GM18951 (cell line): ENCODE data around the gene ITIH6.
"Not testable (repeated sequence)": the region's sequence is repeated elsewhere in the genome, so short reads cannot be mapped to it uniquely, and the experiment has no call there.

ENCODE experiments used
- POLR2A ChIP-seq: IDR thresholded peaks from 4 replicates; pipeline ENCODE4 v1.6.1; 2011; ENCODE audit warnings: mild to moderate bottlenecking; ENCODE audit not compliant: insufficient read length, insufficient read depth; ENCODE audit errors: extremely low read depth
- in situ Hi-C: fragments of 300-500 bp; cut with MboI; formaldehyde crosslinking; loops from one replicate; pipeline ENCODE4 v1.12.0; 2022; ENCODE audit warnings: low sequenced_read_pairs, mixed read lengths, inconsistent platforms; ENCODE audit not compliant: unreplicated experiment

ITIH6 gene

DNA sequence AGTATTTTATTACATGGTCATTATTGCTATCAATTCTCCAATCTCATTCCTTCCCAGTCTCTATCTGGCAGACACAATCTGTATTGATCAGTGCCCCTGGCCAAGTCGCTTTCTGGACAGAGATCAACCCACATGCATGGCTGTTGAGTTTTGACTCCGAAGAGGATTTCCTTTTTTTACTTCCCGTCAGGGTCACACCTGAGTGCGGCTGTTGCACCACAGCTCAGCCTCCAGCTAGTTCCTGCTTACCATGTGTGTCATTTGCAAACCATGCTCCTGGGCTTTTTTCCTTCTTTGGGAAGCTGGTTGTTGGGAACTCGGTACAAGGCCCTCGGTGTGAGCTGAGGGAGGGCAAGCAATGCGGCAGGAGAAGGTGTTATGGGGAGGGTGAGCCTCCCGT, 21.1 kb upstream of the ITIH6 start:
- TF ChIP-seq POLR2A, result no peak
- in situ Hi-C loops, result no loop called here

DNA sequence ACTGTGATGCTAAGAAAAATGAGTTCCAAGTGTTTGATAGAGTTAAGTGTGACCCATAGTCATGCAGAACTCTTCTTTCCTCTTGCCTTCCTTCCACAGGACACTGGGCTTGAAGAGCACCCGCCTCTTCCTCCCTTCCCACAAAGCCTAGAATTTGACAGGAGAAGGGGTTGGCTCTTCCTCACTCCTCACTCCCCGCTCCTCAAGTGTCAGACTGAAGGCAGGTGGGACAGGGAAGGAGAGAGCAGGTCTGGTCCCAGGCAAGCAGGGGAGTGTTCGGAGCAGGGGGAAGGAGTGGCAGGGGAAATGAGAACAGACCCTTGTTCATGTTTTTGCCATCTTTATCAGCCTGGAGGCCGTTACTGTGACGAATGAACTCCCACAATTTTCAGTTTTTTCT, 20.2 kb upstream of the ITIH6 start:
- in situ Hi-C loops, result no loop called here
- no peak for TF ChIP-seq POLR2A

DNA sequence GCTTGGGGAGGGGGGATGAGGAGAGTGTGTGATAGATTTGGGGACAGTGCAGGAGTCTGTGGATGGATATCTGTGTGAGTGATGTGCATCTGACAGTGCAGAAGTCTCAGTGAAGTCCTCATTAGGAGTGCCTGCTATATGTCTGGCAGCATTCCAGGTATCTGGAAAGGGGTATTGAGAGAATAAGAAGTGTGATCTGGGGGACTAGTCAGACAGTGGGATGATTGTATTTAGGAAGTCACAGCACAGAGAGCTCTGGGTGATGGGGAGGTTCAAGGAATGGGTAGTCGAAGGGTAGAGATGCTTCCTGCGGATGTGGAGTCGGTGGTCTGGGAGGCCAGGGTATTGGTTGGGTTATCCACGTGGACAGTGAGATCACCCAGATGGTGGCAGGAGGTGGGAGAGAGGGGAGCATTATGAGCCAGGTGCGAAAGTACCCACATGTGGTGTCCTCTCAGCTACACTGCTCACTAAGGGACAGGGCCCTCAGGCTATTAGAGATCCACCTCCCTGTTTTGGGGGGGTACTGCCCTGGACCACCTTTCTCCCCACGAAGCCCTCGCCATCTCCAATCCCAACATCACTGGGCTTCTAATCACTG, 19.3 kb upstream of the ITIH6 start:
- TF ChIP-seq POLR2A, result no peak
- in situ Hi-C loops, result no loop called here

DNA sequence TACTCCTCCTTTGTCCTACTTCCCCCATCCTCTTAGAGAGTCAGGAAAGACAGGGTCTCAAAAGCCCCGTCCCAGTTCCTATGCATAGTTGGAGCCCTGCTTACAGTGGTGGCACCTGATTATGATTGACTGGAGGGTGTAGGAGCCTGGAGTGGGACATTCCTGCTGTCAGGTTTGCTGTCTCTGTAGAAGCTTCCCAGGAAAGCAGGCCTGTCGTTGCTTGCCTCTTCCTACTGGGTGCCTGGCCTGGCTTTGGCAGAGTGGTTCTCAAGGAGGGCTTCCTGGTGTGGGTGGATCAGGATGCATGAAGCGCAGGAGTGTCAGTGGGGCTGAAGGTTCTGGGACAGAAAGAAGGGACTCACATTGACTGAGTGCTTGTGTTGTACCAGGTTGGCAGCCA, 14.3 kb upstream of the ITIH6 start:
- no peak for TF ChIP-seq POLR2A
- in situ Hi-C loops, result no loop called here

DNA sequence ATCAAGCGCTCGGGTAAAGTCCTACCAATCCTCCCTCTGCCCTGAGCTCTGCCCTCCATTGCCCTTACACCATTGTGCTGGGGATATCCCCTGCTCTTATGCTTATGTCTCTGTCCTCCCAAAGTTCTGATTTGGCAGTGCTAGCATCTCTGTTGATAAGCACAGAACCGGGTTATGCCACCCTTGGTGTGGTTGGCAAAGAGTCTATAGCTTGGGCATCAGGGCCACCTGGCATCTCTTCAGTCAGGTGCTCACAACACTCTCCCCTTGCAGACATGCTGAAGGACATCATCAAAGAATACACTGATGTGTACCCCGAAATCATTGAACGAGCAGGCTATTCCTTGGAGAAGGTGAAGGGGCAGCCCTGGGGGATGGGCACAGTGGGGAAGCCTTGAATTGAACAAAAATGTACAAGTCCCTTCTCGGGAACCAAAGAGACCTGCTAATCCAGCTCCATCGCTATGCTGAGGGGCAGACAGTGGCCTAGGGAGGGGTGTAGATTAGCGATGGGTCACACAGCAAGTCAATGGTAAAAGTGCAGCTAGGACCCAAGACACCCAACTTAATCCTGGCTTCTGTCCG, 13.3 kb upstream of the ITIH6 start:
- in situ Hi-C loops, result no loop called here
- no peak for TF ChIP-seq POLR2A

DNA sequence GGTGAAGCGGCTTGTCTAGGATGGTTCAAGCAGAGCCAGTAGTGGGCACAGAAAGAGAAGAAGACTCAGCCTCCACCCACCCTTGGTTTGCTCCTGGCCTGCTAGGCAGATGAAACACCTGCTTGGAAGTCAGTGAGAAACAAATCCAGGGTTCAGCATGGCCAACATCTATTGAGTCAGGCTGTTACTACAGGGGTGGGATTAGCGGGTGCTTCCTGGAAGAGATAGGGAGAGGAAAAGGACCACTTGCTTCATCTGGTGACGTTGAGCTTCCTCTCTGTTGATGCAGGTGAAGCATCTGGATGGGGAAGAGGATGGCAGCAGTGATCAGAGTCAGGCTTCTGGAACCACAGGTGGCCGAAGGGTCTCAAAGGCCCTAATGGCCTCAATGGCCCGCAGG, 12.5 kb upstream of the ITIH6 start:
- in situ Hi-C loops, result no loop called here
- no peak for TF ChIP-seq POLR2A

DNA sequence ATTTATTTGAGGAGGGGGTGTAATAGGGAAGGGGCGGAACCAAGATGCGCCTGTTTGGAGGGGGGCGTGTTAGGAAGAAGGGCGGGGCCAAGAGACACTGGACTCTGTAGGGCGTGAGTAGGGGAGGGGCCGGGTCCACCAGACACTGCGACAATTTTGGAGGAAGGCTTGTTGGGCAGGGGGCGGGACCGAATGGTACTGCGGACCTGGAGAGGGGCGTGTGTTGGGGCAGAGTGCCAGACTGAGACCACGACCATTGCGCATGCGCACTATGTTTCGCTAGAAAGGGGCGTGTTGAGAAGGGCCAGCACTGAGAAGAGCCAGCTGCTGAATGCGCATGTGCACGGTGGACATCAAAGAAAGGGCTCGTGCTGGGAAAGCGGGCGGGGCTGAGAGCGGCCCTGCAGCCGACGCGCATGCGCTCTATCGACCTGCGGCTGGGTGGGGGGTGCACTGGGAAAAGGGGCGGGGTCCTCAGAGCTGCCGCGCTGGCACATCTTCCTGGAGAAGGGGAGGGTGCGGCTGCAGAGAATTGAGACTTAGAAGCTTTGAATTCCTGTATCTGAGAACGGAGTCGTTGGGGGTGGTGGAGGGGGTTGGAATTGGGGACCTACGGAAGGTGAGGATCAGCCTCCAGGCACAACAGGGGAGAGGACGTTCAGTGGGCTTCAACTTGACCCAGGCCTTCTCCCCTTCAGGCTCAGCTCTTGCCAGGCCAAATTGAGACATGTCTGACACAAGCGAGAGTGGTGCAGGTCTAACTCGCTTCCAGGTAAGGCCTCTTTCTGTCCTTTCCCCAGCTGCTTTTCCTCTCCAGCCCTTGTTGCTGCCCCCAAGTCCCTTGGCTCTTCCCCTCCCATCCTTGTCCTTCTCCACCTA, 10.8 kb upstream of the ITIH6 start:
- peak; percentile 7 for TF ChIP-seq POLR2A
- in situ Hi-C loops, result no loop called here

DNA sequence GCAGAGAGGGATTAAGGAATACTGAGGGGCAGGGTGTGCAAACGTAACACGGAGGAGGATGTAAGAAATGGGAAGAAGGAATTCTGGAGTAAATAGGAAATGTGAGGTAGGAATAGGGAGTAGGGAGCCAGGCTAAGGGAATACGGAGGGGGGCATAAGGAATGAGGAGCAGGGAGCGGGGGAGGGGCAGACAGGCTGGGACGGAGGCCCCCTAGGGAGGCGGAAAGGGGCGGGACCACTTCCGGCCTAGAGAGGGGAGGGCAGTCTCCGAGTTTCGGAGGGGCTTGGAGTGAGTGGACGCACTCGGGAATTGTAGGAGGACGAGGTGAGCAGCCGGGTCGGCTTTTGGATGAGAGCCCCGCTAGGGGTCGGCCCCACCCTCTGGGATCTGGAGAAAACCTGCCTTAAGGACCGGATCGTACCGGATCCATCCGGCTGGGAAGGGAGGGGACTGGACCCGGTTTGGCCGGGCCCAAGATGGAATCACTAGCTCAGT, 10.1 kb upstream of the ITIH6 start:
- no peak for TF ChIP-seq POLR2A
- in situ Hi-C loops, result no loop called here

DNA sequence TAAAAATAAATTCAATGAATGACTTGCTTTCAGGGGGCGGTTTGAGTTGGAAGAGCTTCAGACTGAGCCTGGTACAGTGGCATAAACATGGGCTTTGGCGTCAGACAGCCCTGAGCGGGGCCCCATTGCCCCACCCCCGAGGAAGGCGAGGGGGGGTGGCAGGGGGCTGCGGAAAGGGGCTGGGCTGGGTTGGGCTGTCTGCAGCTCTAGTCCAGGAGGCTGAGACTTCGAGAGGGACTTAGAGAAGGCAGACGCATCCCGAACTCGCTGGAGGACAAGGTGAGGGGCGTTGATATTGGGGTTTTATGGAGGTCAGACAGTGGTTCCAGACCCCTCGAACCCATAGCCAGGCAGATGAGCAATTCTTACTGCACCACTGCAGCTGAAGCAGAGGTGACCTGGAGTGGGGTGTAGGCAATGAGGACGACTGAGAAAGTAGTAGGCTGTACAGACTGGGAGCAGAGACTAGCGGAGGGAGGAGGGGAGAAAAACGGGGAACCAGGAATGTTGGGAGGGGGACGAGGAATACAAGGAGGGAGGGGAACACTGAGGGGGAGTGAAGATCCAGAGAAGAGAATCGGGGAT, 9.6 kb upstream of the ITIH6 start, which contains the start of gene MAGED2:
TSS of gene MAGED2 (plus strand) at position 222 of the 585 bp plus-strand sequence. CDS start 1,587 bp downstream, outside the sequence.
- in situ Hi-C loops, result no loop called here
- TF ChIP-seq POLR2A, result no peak

DNA sequence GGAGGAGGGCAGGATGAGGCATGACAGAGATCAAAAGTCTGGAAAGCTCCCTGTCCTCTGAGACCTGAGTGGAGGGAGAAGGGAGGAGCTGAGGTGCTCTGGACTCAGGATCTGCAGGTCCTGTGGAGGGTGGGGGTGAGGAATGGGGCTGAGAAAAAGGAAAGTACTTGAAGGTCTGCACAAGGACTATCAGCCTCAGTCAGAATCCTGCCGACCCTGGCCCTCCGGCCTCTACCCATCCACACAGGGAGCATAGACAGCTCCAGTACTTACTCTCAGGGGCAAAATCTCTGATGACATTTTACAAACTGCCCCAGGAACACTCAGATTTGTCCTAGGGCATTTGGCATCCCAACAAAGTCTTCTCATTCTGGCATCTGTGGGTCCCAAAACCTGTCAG, 991 bp upstream of the ITIH6 start:
- no peak for TF ChIP-seq POLR2A
- in situ Hi-C loops, result no loop called here

DNA sequence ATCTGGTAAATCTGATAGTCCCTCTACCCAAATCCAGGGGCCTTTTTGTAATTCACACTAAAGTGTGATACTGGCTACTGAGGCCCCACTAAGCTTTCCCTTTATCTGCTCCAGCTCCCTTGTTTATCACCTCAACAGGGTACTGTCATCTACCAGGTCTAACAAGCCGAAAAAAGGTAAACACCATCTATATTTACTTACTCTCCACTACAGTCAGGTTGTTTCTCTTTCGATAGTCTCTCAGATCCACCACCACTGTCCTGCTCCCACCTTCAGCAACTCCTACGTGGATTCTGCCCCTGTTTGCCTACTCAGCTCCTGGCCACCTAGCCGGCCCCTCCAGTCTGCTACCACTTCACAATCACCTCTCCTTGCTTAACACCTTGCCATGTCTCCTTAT, 3.3 kb downstream of the ITIH6 start:
- TF ChIP-seq POLR2A, result no peak
- in situ Hi-C loops, result no loop called here

DNA sequence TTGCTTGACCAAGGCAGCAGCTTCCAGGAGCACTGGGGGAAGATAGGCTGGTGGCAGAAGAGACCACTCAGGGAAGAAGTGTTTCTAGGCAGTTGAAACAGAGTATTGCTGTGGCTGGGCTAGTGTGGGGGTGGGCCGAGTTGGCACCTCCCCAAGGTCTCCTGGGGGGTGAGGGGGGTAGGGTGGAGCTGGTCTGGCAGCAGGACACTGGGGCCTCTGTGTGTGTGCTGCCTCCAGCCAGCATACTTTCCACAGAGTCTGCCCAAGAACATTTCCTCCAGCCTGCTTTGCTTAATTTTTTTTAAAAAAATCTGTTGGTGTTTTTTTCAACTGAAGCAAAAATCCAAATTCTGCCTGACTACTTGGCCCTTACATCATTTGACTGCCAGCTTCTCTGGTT, 4.0 kb downstream of the ITIH6 start:
- in situ Hi-C loops, result no loop called here
- no peak for TF ChIP-seq POLR2A

DNA sequence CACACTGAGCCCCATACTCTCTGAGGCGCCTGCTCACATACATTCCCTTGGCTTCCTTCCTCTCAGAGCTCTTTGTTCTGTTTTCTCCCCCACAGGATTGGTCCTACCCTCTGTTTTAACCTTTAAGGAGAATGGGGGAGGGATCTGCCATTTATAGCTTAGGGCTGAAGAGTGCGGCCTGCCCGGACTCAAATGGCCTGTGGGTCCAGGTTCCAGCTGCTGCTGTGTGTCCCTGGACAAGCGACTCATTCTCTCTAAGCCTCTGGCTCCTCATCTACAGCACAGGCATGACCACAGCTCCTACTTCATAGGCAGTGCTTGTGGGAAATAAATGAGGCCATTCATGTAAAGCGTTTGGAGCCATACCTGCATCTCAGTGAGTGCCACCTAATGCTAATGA, 8.7 kb downstream of the ITIH6 start:
- in situ Hi-C loops, result not testable (repeated sequence)
